ENCODE measurements around the gene TCF7.
A peak's percentile ranks its signal among the peaks of the same experiment; 100 is the strongest.

The TCF7 gene

DNA sequence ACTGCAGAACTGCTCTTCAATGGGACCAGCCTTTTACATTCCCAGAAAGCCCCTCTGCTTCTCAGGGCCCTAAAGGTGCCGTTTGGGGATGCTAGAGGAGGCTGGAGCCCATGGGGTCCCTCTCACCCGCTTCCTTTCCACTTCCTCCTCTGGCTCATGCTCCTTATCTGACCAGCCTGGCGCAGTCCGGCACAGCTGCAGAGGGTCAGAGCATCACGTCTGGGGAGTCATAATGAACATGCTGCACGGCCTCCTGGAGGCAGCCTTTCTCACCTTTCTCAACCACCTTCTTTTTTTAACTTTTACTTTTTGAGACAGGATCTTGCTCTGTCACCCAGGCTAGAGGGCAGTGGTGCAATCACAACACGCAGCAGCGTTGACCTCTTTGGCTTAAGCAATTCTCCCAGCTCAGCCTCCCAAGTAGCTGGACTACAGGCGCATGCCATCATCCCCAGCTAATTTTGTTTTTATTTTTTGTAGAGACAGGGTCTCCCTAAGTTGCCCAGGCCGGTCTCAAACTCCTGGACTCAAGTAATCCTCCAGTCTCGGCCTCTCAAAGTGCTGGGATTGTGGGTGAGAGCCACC lies 15.1 kb upstream of the TCF7 start:
- no peak for DNase-seq (ENCODE audit: extremely low read depth, low read depth)
- no peak for TF ChIP-seq CTCF (IDR thresholded peaks at IDR 0.05; ENCODE audit: low read depth, low read length)

DNA sequence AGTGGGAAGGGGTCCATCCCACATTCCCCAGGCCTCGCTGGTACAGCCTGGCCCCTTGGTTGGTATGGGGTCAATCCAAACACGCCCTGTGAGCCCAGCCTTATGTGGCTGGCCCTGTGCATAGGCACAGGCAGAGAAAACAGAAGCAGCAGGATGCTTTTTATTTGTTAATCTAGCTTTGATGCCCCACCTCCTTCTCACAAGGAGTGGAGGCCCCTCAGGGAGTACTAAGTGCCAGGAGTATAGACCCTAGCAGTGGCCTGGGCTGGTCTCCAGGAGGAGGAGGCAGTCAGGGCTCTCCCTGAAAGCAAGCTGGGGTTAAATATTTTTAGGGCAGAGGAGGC lies 14.6 kb upstream of the TCF7 start:
- TF ChIP-seq CTCF (IDR thresholded peaks at IDR 0.05; ENCODE audit: low read depth, low read length): no peak
- no peak for DNase-seq (ENCODE audit: extremely low read depth, low read depth)

GRCh38 chr5:134100283-134101091 lies 14.0 kb upstream of the TCF7 start:
- no peak for DNase-seq (ENCODE audit: extremely low read depth, low read depth)
- TF ChIP-seq CTCF (IDR thresholded peaks at IDR 0.05; ENCODE audit: low read depth, low read length): no peak

GRCh38 chr5:134101686-134102439 lies 12.6 kb upstream of the TCF7 start:
- peak; percentile 85 for TF ChIP-seq CTCF (IDR thresholded peaks at IDR 0.05; ENCODE audit: low read depth, low read length)
- no peak for DNase-seq (ENCODE audit: extremely low read depth, low read depth)

GRCh38 chr5:134103397-134103796 lies 11.1 kb upstream of the TCF7 start:
- no peak for TF ChIP-seq CTCF (IDR thresholded peaks at IDR 0.05; ENCODE audit: low read depth, low read length)
- no peak for DNase-seq (ENCODE audit: extremely low read depth, low read depth)

DNA sequence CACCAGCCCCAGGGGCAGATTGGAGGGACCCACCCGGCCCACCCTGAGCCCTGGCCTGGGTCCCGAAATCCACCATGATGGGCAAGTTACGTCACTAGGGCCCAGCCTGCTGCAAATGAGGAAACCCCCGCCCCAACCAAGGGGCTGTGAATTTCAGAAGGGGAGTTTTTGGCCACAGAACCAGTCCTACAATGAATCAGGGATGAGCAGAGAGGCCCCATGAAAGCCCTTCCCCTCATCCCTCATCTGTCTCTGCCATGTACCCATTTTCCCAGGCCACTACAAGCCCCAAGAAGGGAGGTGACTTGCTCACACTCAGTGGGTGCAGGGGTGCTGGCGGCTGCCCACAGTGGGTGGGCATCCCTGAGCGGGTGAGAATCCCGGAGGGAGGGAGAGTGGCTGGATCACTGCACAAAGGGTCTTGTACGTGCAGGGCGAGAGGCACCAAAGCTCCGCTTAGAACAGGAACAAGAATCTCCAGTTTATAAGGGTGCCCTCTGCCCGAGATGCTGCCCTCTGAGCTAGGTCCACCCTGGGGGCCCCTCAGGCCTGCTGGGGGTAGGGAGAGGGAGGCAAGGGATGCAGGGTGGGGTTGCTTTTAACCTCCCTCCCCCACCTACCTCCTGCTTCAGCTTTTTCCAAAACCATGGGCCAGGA lies 10.4 kb upstream of the TCF7 start:
- no peak for DNase-seq (ENCODE audit: extremely low read depth, low read depth)
- TF ChIP-seq CTCF (IDR thresholded peaks at IDR 0.05; ENCODE audit: low read depth, low read length): no peak
